Upper lobe of right lung (tissue), 1 donor: ENCODE results near the gene KIZ. TPM values are rescaled to one million over a fixed set of nuclear protein-coding genes. Genes with fewer than 3 reads are reported as not detected.

Experiments
- ATAC-seq: fragments of 200-7000 bp; cut with Tn5 transposase; one replicate; pipeline ENCODE4 v1.9.1; 2020; ENCODE audit warnings: mild to moderate bottlenecking, moderate library complexity
- DNase-seq: peaks from one replicate; pipeline ENCODE4 v3.0.0-alpha.2; 2020
- H3K27ac ChIP-seq: fragments of 200-600 bp; one replicate; pipeline ENCODE4 v1.8.0; 2022
- H3K27me3 ChIP-seq: fragments of 200-600 bp; one replicate; pipeline ENCODE4 v1.8.0; 2022; ENCODE audit warnings: mild to moderate bottlenecking
- H3K36me3 ChIP-seq: fragments of 200-600 bp; one replicate; pipeline ENCODE4 v1.8.0; 2022
- H3K4me1 ChIP-seq: fragments of 200-600 bp; one replicate; pipeline ENCODE4 v1.8.0; 2022
- H3K4me3 ChIP-seq: fragments of 200-600 bp; one replicate; pipeline ENCODE4 v1.8.0; 2022; ENCODE audit warnings: mild to moderate bottlenecking
- H3K9me3 ChIP-seq: fragments of 200-600 bp; one replicate; pipeline ENCODE4 v1.8.0; 2022
- intact Hi-C: fragments of 100-400 bp; cut with DNase I; formaldehyde crosslinking; loops from one replicate; pipeline ENCODE4 v1.11.0; 2022
- total RNA-seq: library from RNA; stranded (reverse); fragmentation: NEBNext Ultra II Directional; extraction: Animal tissue kit (Norgen Biotek cat#: 25700); gene quantifications from one replicate; pipeline ENCODE4 v1.2.1, GENCODE V29; 2021
- TF ChIP-seq, protein P1 (sequence below): fragments of 200-600 bp; IDR thresholded peaks from one replicate; pipeline ENCODE4 v1.8.0; 2022; ENCODE audit warnings: antibody characterized with exemption
- donor health status: DM: no; HTN: yes; CAD: no; lungs with severe emphysema.

KIZ gene
- total RNA-seq, 1 donor from 2014 or later = 16.2 TPM

DNA sequence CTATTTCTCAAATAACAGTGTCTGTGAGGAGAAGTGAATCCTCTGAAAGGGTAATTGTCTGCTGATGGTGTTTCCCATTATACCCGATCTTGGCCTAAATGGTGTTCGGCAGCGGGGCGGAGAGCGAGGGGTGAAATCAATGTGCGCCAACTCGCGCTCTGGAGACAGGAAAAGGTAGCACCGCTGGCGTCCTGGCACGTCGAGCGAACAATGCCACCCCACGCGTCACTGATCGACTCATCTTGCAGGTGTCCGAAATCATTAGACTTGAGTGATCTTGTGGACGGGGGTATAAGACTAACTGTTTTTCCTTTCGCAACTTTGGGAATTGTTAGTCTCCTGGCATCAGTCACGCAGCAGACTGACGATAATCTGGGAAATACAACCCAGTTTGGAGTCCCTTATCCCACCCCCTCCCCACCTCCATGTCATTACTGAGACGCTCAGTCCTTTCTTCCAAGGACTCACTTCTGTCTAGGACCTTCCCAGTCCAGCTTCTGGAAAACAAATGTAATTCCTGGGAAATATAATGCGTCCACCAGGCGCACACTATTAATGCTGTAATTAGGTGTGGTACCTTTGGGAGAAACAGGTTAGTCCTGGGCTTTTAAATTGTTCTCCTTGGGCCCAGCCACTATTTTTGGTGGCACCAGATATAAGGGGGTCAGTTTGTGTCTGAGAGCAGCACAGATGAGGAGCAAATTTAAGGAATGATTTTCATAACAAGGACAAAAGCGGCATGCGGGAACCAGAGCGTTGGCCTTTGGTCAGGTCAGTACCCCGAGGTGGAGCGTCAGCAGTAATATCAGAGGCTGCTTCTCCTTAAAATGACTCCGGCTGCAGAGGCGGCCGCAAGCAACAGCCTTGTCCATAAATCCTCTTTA lies 22.1 kb upstream of the KIZ start:
- intact Hi-C loops = no loop called here
- TF ChIP-seq, protein P1, sequence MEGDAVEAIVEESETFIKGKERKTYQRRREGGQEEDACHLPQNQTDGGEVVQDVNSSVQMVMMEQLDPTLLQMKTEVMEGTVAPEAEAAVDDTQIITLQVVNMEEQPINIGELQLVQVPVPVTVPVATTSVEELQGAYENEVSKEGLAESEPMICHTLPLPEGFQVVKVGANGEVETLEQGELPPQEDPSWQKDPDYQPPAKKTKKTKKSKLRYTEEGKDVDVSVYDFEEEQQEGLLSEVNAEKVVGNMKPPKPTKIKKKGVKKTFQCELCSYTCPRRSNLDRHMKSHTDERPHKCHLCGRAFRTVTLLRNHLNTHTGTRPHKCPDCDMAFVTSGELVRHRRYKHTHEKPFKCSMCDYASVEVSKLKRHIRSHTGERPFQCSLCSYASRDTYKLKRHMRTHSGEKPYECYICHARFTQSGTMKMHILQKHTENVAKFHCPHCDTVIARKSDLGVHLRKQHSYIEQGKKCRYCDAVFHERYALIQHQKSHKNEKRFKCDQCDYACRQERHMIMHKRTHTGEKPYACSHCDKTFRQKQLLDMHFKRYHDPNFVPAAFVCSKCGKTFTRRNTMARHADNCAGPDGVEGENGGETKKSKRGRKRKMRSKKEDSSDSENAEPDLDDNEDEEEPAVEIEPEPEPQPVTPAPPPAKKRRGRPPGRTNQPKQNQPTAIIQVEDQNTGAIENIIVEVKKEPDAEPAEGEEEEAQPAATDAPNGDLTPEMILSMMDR = no peak
- no peaks in the 10 kb centered on the region for H3K9me3 ChIP-seq
- no peak for DNase-seq
- peaks cover 45% of the 10 kb centered on the region for H3K4me1 ChIP-seq
- peaks cover 99% of the 10 kb centered on the region for H3K27me3 ChIP-seq
- no peak overlapping the region for H3K27ac ChIP-seq
- no peak for ATAC-seq
- H3K36me3 ChIP-seq = no peaks in the 10 kb centered on the region
- no peak overlapping the region for H3K4me3 ChIP-seq

DNA sequence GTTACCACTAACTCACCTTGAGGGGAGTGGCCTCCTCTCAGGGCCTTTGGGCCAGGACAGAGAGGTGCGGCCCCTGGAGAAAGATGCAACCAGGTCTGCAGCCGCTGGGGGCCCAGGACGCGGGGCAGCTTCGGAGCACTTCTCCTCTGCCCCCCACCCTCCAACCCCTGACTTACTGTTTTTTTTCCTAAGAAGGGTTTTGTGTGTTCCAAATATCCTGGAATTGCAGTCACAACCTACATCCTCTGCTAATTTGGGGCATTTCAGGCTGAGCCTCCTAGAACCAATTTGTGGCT lies 21.5 kb upstream of the KIZ start:
- no peak overlapping the region for H3K27ac ChIP-seq
- TF ChIP-seq, protein P1 = no peak
- intact Hi-C loops = no loop called here
- no peak for DNase-seq
- H3K36me3 ChIP-seq = no peaks in the 10 kb centered on the region
- H3K27me3 ChIP-seq = peaks cover 99% of the 10 kb centered on the region
- ATAC-seq = no peak
- H3K4me1 ChIP-seq = peaks cover 45% of the 10 kb centered on the region
- no peak overlapping the region for H3K4me3 ChIP-seq
- H3K9me3 ChIP-seq = no peaks in the 10 kb centered on the region

DNA sequence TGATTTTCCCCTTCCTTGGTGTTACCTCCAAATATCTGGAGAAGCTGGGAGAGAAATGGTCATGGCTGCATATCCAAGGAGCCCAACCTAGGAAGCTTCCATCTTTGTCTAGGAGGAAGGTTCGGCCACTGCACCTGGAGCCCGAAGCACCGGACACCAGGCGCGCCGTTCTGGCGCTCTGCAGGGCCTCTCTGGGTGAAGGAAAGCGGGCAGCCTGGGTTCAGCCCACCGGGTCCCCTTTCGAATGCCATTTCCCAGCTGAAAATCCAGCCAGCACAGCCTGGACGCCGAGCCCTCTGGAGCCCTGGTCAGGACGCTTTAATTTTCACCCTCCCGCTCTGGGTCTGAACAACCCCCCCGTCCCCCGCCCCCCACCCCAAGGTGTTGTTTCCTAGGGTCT lies 21.0 kb upstream of the KIZ start:
- Histone ChIP-seq H3K27ac (no peak overlapping the region), H3K9me3 (no peaks in the 10 kb centered on the region), H3K36me3 (no peaks in the 10 kb centered on the region), H3K4me1 (peaks cover 41% of the 10 kb centered on the region), H3K4me3 (no peak overlapping the region), H3K27me3 (peaks cover 99% of the 10 kb centered on the region)
- DNase-seq = no peak
- ATAC-seq = no peak
- intact Hi-C loops = no loop called here
- TF ChIP-seq, protein P1 = no peak

DNA sequence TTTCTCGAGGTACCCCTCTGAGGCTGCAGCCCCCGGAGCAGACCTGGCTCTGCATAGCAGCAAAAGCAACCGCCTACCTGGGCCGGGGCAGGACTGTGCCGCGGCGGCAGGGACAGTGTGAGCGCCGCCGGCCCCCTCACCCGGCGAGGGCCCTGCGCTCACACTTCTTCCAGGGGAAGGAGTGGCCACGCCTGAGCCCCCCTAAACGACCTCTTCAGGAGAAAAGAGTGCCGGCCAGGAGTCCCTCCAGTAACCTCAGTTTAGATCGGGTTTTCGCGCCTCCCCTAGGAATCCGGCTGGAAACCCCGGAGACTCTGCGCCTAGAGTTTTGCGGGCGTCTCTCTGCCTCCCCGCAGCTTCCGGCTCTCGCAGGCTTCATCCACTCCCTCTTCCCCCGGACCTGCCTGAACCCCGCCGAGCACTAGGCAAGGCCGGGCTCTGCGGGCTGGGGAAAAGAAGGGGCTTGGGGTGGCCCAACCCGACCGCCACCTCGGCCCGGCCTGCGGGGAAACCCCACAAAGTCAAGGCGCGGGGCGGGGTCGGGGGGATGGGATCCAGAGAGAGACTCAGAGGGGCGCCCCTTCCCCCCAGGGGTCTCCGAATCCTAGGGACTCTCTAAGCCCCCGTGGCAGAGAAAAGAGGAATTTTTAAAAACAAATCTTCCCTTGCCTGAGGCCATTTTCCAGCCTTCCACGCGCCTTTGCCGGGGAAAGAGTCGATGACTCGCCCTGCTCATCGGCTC lies 20.3 kb upstream of the KIZ start:
- intact Hi-C loops = no loop called here
- Histone ChIP-seq H3K9me3 (no peaks in the 10 kb centered on the region), H3K4me1 (peaks cover 35% of the 10 kb centered on the region), H3K27me3 (peaks cover 92% of the 10 kb centered on the region), H3K4me3 (no peak overlapping the region), H3K27ac (no peak overlapping the region), H3K36me3 (no peaks in the 10 kb centered on the region)
- ATAC-seq = no peak
- TF ChIP-seq, protein P1 = no peak
- DNase-seq = no peak

DNA sequence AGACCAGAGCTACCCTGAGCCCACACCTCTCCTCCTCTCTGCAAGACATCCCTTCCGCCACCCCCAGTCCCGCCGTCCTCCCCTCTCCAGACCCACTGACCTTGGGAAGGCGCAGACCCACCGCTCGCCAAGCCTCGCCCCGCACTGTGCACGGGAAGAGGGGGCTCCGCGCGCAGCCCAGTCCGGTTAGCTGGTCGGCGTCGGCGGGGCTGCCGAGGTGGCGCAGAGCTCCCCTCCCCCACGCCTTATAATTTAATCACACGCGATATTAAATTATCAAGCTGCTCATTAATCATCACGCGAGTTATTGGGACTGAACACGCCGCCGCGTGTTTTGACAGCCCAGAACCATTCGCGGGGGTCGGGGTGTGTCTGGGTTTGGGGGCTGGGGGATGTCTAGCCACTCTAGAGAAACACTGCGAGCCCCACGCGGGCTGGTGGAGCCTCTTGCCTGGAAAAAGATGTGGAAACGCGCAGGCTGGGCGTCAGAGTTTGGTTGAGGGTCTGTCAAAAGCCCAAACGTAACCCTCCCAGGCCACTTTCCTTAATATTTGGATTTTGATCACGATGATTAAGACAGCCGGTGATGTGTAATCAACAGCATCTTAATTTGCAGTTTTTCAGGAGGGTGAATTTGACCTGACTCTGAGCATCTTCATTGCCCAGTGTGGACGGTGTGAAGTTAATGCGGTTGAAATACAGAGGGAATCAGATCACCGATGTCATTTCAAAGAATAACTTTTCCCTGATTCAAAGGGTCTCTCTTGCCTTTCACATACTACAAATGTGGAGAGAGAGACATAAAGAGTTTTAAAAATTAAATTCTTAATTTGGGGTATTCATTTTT lies 19.5 kb upstream of the KIZ start, which contains the start of gene LINC00237:
TSS of gene LINC00237 (minus strand) at position 188 of the 847 bp plus-strand sequence.
- intact Hi-C loops = no loop called here
- Histone ChIP-seq H3K4me3 (no peak within 1 kb of the TSS), H3K9me3 (no peaks in the 10 kb centered on the region), H3K36me3 (no peaks in the 10 kb centered on the region), H3K4me1 (peaks cover 27% of the 10 kb centered on the region), H3K27me3 (peaks cover 84% of the 10 kb centered on the region), H3K27ac (no peak within 1 kb of the TSS)
- ATAC-seq (no peak), DNase-seq (no peak)
- TF ChIP-seq, protein P1 = no peak
